Measurements from ENCODE around the gene SNAP91. TPM values are rescaled to one million over a fixed set of nuclear protein-coding genes. Genes with fewer than 3 reads are reported as not detected.

The SNAP91 gene
- total RNA-seq, 4 donors from 2014 or later, result 0.13 TPM; not detected in 3

DNA sequence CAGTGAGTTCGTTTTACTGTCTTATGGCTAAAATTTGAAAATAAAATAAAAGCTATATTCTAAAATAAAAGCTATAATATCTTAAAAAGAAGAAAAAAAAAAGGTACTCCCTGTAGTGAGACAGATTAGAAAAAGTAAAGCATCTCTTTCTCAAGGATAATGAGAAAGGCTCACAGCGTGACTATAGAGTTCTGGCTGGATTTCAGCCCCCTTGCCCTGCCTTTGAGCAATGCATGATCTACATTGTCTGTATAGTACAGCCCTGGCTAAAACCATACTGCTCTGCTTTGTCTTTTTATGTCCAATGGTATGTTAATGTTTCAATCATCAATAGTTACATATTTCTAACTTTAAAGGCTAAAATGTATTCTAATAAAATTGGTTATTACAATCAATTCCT, 105.3 kb downstream of the SNAP91 start:
- no peaks in the 10 kb centered on the region for H3K36me3 ChIP-seq
- intact Hi-C loops (cut with DNase I; ENCODE audit: low total_unique reads), result no loop called here
- no peaks in the 10 kb centered on the region for H3K27me3 ChIP-seq
- in situ Hi-C loops (cut with MboI; ENCODE audit: low sequenced_read_pairs in 4 of 4), result no loop called here
- TF ChIP-seq, protein P1, sequence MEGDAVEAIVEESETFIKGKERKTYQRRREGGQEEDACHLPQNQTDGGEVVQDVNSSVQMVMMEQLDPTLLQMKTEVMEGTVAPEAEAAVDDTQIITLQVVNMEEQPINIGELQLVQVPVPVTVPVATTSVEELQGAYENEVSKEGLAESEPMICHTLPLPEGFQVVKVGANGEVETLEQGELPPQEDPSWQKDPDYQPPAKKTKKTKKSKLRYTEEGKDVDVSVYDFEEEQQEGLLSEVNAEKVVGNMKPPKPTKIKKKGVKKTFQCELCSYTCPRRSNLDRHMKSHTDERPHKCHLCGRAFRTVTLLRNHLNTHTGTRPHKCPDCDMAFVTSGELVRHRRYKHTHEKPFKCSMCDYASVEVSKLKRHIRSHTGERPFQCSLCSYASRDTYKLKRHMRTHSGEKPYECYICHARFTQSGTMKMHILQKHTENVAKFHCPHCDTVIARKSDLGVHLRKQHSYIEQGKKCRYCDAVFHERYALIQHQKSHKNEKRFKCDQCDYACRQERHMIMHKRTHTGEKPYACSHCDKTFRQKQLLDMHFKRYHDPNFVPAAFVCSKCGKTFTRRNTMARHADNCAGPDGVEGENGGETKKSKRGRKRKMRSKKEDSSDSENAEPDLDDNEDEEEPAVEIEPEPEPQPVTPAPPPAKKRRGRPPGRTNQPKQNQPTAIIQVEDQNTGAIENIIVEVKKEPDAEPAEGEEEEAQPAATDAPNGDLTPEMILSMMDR (IDR thresholded peaks at IDR 0.05 in 4 of 5, conservative IDR thresholded peaks at IDR 0.05 in 1 of 5), result no peak
- TF ChIP-seq POLR2A (IDR thresholded peaks at IDR 0.05), result no peak
- ATAC-seq (no peak), DNase-seq (no peak)
- no peak overlapping the region for H3K4me3 ChIP-seq
- H3K4me1 ChIP-seq, result no peaks in the 10 kb centered on the region
- no peaks in the 10 kb centered on the region for H3K9me3 ChIP-seq
- H3K27ac ChIP-seq, result no peak overlapping the region

DNA sequence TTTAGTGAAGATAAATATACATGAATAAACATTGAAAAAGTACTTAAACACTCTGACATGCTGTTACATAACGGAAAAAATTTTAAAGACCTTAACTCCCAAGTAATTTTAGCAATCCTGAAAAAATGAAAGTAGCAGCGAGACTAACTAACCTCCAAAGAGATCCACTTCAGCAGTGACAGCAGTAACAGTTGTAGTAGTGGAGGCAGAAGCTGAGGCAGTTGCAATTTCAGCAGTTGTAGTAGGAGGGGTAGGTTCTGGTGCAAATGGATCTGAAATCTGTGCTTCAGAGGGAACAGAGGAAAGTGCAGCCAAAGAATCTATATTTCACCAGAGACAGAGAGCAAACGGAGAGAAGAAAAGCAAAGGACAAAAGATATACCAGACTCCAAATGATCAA, 107.8 kb downstream of the SNAP91 start:
- TF ChIP-seq POLR2A (IDR thresholded peaks at IDR 0.05), result no peak
- TF ChIP-seq, protein P1 (IDR thresholded peaks at IDR 0.05 in 4 of 5, conservative IDR thresholded peaks at IDR 0.05 in 1 of 5), result no peak
- Histone ChIP-seq H3K36me3 (no peaks in the 10 kb centered on the region), H3K27me3 (no peaks in the 10 kb centered on the region), H3K9me3 (no peaks in the 10 kb centered on the region), H3K27ac (no peak overlapping the region), H3K4me1 (no peaks in the 10 kb centered on the region), H3K4me3 (no peak overlapping the region)
- ATAC-seq (no peak), DNase-seq (no peak)
- intact Hi-C loops (cut with DNase I; ENCODE audit: low total_unique reads) (no loop called here), in situ Hi-C loops (cut with MboI; ENCODE audit: low sequenced_read_pairs in 4 of 4) (no loop called here)

DNA sequence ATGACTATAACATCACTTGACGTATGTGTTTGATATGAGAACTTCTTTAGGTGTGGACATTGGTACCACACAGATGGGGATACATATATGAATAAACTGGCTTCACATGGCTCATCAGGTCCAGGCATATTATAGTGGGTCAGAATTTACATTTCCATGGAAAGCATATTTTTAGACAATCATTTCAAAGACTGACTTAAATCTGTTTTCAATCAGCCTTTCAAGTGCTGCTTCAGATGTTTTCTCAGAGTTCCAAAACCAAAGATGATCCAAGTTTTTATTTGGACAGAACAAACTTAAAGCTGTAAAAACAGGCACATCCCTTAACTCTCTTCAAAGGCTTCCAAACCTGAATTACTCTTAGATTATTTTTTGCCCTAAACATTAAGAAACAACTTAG, 108.4 kb downstream of the SNAP91 start:
- no peak for TF ChIP-seq POLR2A (IDR thresholded peaks at IDR 0.05)
- TF ChIP-seq, protein P1 (IDR thresholded peaks at IDR 0.05 in 4 of 5, conservative IDR thresholded peaks at IDR 0.05 in 1 of 5), result no peak
- ATAC-seq (no peak), DNase-seq (no peak)
- Histone ChIP-seq H3K4me1 (no peaks in the 10 kb centered on the region), H3K4me3 (no peak overlapping the region), H3K27ac (no peak overlapping the region), H3K27me3 (no peaks in the 10 kb centered on the region), H3K9me3 (no peaks in the 10 kb centered on the region), H3K36me3 (no peaks in the 10 kb centered on the region)
- intact Hi-C loops (cut with DNase I; ENCODE audit: low total_unique reads), result no loop called here
- in situ Hi-C loops (cut with MboI; ENCODE audit: low sequenced_read_pairs in 4 of 4), result no loop called here

DNA sequence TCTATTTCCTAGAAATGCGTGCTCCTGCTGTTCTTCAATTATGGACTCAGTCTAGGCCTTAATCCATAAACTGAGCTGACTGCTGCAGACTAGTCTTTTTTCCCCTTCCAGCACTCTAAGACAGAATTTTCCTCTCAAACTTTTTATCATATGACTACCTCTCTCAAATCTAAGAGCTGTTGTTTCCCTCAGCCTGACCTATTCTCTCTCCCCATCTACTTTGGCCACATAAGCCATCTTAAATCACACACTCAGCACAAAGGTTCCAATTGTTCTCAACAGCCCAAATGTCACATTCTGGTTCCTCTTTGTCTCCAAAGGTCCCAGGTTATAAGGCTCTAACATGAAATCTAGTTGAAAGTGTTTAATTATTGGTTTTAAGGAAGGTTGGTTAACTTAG, 111.4 kb downstream of the SNAP91 start:
- no peaks in the 10 kb centered on the region for H3K4me1 ChIP-seq
- H3K9me3 ChIP-seq, result no peaks in the 10 kb centered on the region
- no peak for TF ChIP-seq POLR2A (IDR thresholded peaks at IDR 0.05)
- TF ChIP-seq, protein P1 (IDR thresholded peaks at IDR 0.05 in 4 of 5, conservative IDR thresholded peaks at IDR 0.05 in 1 of 5), result no peak
- no peak overlapping the region for H3K4me3 ChIP-seq
- H3K27me3 ChIP-seq, result no peaks in the 10 kb centered on the region
- in situ Hi-C loops (cut with MboI; ENCODE audit: low sequenced_read_pairs in 4 of 4) (no loop called here), intact Hi-C loops (cut with DNase I; ENCODE audit: low total_unique reads) (no loop called here)
- no peak overlapping the region for H3K27ac ChIP-seq
- ATAC-seq (no peak), DNase-seq (no peak)
- H3K36me3 ChIP-seq, result no peaks in the 10 kb centered on the region

DNA sequence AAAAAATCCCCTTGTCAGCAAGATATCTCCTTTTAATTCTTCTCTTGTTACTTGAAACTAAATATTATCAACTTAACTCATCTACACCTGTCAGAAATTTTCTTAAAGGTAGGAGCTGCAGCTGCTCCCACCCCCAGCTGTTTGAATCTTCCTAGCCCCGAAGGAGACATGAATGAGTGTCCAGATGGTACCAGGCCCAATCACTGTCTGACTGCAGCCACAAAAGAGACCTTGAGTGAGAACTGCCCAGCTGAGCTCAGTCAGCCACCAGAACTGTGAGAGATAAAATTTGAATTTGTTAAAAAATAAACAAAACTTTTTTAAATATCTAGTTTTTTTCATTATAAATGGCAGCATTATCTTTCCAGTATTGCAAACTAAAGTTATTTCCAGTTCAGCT, 111.8 kb downstream of the SNAP91 start:
- no peaks in the 10 kb centered on the region for H3K36me3 ChIP-seq
- H3K27ac ChIP-seq, result no peak overlapping the region
- DNase-seq (no peak), ATAC-seq (no peak)
- in situ Hi-C loops (cut with MboI; ENCODE audit: low sequenced_read_pairs in 4 of 4), result no loop called here
- no peaks in the 10 kb centered on the region for H3K27me3 ChIP-seq
- no peak overlapping the region for H3K4me3 ChIP-seq
- intact Hi-C loops (cut with DNase I; ENCODE audit: low total_unique reads), result no loop called here
- no peaks in the 10 kb centered on the region for H3K9me3 ChIP-seq
- no peaks in the 10 kb centered on the region for H3K4me1 ChIP-seq
- no peak for TF ChIP-seq POLR2A (IDR thresholded peaks at IDR 0.05)
- TF ChIP-seq, protein P1 (IDR thresholded peaks at IDR 0.05 in 4 of 5, conservative IDR thresholded peaks at IDR 0.05 in 1 of 5), result no peak

All from gastrocnemius medialis (tissue), 4 donors.